Mucosa of stomach (tissue), 1 donor: ENCODE data around the gene NAPB.
"Not testable (repeated sequence)": the region's sequence is repeated elsewhere in the genome, so short reads cannot be mapped to it uniquely, and the experiment has no call there.

ENCODE experiments used
- H3K27me3 ChIP-seq: one replicate; pipeline ENCODE4 v1.7.0; 2013; ENCODE audit warnings: mild to moderate bottlenecking, low read length; ENCODE audit not compliant: control insufficient read depth, insufficient read depth
- H3K36me3 ChIP-seq: one replicate; pipeline ENCODE4 v1.7.0; 2013; ENCODE audit warnings: low read length; ENCODE audit not compliant: control insufficient read depth, insufficient read depth
- H3K4me1 ChIP-seq: one replicate; pipeline ENCODE4 v1.7.0; 2013; ENCODE audit warnings: mild to moderate bottlenecking, low read length; ENCODE audit not compliant: control insufficient read depth, insufficient read depth
- H3K4me3 ChIP-seq: one replicate; pipeline ENCODE4 v1.7.0; 2013; ENCODE audit warnings: low read length
- H3K9ac ChIP-seq: one replicate; pipeline ENCODE4 v1.7.0; 2013; ENCODE audit warnings: mild to moderate bottlenecking, low read length, moderate library complexity
- H3K9me3 ChIP-seq: one replicate; pipeline ENCODE4 v1.7.0; 2013; ENCODE audit warnings: mild to moderate bottlenecking, low read length, moderate library complexity; ENCODE audit not compliant: control insufficient read depth
- donor health status: Pancreatic carcinoma.

NAPB gene

GRCh38 chr20:23358923-23359593 lies 62.2 kb downstream of the NAPB start:
- H3K36me3 ChIP-seq = no peaks in the 10 kb centered on the region

GRCh38 chr20:23358563-23358906 lies 62.8 kb downstream of the NAPB start:
- H3K9me3 ChIP-seq = no peaks in the 10 kb centered on the region
- H3K36me3 ChIP-seq = no peaks in the 10 kb centered on the region
- no peaks in the 10 kb centered on the region for H3K27me3 ChIP-seq
- peaks cover 41% of the 10 kb centered on the region for H3K4me1 ChIP-seq
- peak overlapping the region; percentile 20 for H3K9ac ChIP-seq
- H3K4me3 ChIP-seq = no peak overlapping the region

More at GRCh38 chr20:23358923-23359593, 62.2 kb downstream of the NAPB start:
- Histone ChIP-seq H3K4me3 (no peak overlapping the region), H3K9ac (peak overlapping the region; percentile 20), H3K4me1 (peaks cover 41% of the 10 kb centered on the region), H3K27me3 (no peaks in the 10 kb centered on the region), H3K9me3 (no peaks in the 10 kb centered on the region)

- H3K4me3 ChIP-seq = peak overlapping the region; percentile 85
- no peaks in the 10 kb centered on the region for H3K9me3 ChIP-seq
- no peaks in the 10 kb centered on the region for H3K36me3 ChIP-seq
- H3K4me1 ChIP-seq = peaks cover 36% of the 10 kb centered on the region
- H3K27me3 ChIP-seq = no peaks in the 10 kb centered on the region
- peak overlapping the region; percentile 85 for H3K9ac ChIP-seq
These were observed 63.3 kb downstream of the NAPB start for GRCh38 chr20:23357767-23358562.

GRCh38 chr20:23356203-23356602 lies 65.1 kb downstream of the NAPB start:
- Histone ChIP-seq H3K4me1 (peaks cover 43% of the 10 kb centered on the region), H3K27me3 (no peaks in the 10 kb centered on the region), H3K9ac (no peak overlapping the region), H3K4me3 (no peak overlapping the region), H3K36me3 (no peaks in the 10 kb centered on the region), H3K9me3 (no peaks in the 10 kb centered on the region)

GRCh38 chr20:23350904-23351838 lies 70.1 kb downstream of the NAPB start:
- Histone ChIP-seq H3K4me1 (peaks cover 18% of the 10 kb centered on the region), H3K4me3 (peak overlapping the region; percentile 74), H3K9me3 (no peaks in the 10 kb centered on the region), H3K9ac (peak overlapping the region; percentile 86), H3K27me3 (no peaks in the 10 kb centered on the region), H3K36me3 (no peaks in the 10 kb centered on the region)

GRCh38 chr20:23350196-23350903 lies 70.9 kb downstream of the NAPB start, which contains the start of gene NXT1:
Gene NXT1 (plus strand): TSS chr20:23350791. CDS start chr20:23354042, 3,251 bp downstream.
- H3K4me3 ChIP-seq = peak within 1 kb of the TSS; percentile 82
- peak within 1 kb of the TSS; percentile 86 for H3K9ac ChIP-seq
- no peaks in the 10 kb centered on the region for H3K36me3 ChIP-seq
- no peaks in the 10 kb centered on the region for H3K27me3 ChIP-seq
- H3K4me1 ChIP-seq = peaks cover 18% of the 10 kb centered on the region
- no peaks in the 10 kb centered on the region for H3K9me3 ChIP-seq

GRCh38 chr20:23349338-23350195 lies 71.7 kb downstream of the NAPB start:
- Histone ChIP-seq H3K4me1 (peaks cover 18% of the 10 kb centered on the region), H3K27me3 (no peaks in the 10 kb centered on the region), H3K36me3 (no peaks in the 10 kb centered on the region), H3K9ac (peak overlapping the region; percentile 86), H3K9me3 (no peaks in the 10 kb centered on the region), H3K4me3 (peak overlapping the region; percentile 82)

GRCh38 chr20:23348510-23348909 lies 72.8 kb downstream of the NAPB start:
- H3K4me3 ChIP-seq, H3K27me3 ChIP-seq, H3K9ac ChIP-seq, H3K9me3 ChIP-seq, H3K36me3 ChIP-seq: not testable (repeated sequence)
- peaks cover 18% of the 10 kb centered on the region for H3K4me1 ChIP-seq

- Histone ChIP-seq H3K27me3 (no peaks in the 10 kb centered on the region), H3K9me3 (no peaks in the 10 kb centered on the region), H3K36me3 (no peaks in the 10 kb centered on the region), H3K4me3 (no peak overlapping the region), H3K4me1 (peaks cover 18% of the 10 kb centered on the region), H3K9ac (no peak overlapping the region)
These were observed 73.5 kb downstream of the NAPB start for GRCh38 chr20:23347791-23348190.

- Histone ChIP-seq H3K9me3 (no peaks in the 10 kb centered on the region), H3K27me3 (no peaks in the 10 kb centered on the region), H3K36me3 (no peaks in the 10 kb centered on the region), H3K4me1 (peaks cover 6% of the 10 kb centered on the region), H3K9ac (no peak overlapping the region), H3K4me3 (no peak overlapping the region)
These were observed 75.3 kb downstream of the NAPB start for GRCh38 chr20:23346002-23346401.

- peaks cover 3% of the 10 kb centered on the region for H3K4me1 ChIP-seq
- H3K9ac ChIP-seq = no peak overlapping the region
- no peaks in the 10 kb centered on the region for H3K36me3 ChIP-seq
- H3K4me3 ChIP-seq = no peak overlapping the region
- no peaks in the 10 kb centered on the region for H3K9me3 ChIP-seq
- no peaks in the 10 kb centered on the region for H3K27me3 ChIP-seq
These were observed 77.0 kb downstream of the NAPB start for GRCh38 chr20:23344336-23344735.
